NCI-H2029 (cell line): ENCODE data around the gene PRDX2.
"Not testable (repeated sequence)": the region's sequence is repeated elsewhere in the genome, so short reads cannot be mapped to it uniquely, and the experiment has no call there.

Experiments
- DNase-seq: peaks from one replicate; lab custom pipeline; 2025; lab: John Stamatoyannopoulos, UW

Gene PRDX2

DNA sequence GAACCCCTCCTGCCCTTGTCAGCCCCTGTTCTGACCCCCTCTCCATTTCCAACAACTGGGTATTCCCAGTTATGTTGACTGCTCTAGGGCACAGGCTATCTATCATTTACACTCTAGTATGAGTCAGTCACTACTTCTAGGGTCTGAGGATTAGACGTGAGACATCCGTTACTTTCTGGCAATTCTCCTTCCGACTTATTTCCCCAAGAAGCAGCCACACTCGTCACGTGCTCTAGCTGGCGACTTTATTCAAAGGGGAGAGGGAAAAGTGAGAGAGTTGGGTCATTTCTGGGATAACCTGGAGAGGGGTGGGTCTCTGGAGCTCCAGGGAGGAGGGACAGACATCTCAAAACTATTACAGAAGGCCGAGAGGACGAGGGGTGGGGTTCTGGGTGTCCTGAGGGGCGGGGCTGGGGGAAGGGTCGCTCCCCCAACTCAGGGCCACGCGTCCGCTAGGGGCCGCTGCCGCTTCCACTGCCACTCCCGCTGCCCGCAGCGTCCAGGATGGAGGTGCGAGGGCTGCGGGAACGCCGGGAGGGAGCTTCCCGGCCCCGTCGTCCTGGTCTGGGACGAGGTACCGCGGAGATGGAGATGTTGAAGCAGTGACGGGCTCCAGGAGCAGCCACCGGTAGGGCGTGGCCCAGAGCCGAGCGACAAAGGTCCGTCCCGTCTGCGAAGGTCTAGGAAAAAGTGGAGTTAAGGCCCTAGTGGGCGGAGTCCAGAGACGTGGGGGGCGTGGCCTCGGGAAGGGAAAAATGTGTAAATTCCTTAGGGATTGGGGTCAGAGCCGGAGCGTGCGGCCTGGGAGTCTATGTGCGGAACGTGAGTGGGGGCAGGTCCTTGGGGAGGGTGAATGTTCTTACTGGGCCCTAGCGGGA lies 23.9 kb upstream of the PRDX2 start:
- DNase-seq, result no peak

DNA sequence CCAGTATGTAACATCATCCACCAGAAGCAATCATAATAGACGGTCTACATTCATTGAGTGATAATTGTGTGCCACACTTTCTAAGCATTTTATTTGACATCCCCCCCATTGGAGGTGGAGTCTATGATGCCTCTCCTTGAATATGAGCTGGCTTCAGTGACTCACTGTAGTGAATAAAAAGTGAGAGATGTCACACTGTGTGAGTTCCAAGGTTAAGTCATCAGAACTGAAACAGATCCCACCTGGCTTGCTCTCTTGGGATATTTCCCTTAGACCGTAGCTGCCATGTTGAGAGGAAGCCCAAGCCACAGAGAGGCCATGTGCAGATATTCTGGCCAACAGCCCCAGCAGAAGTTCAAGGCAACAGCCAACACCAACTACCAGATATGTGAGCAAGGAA lies 20.2 kb upstream of the PRDX2 start:
- no peak for DNase-seq

DNA sequence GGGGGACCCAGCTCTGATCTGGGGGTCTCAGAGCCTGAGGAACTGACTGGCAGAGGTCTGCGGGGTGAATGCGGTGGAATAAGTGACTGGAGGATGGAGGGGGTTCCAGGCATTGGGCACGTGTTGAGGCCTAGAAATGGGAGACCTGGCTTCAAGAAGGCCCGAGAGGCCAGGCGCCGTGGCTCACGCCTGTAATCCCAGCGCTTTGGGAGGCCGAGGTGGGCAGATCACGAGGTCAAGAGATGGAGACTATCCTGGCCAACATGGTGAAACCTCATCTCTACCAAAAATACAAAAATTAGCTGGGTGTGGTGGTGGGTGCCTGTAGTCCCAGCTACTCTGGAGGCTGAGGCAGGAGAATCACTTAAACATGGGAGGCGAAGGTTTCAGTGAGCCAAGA lies 16.2 kb upstream of the PRDX2 start:
- DNase-seq, result not testable (repeated sequence)

DNA sequence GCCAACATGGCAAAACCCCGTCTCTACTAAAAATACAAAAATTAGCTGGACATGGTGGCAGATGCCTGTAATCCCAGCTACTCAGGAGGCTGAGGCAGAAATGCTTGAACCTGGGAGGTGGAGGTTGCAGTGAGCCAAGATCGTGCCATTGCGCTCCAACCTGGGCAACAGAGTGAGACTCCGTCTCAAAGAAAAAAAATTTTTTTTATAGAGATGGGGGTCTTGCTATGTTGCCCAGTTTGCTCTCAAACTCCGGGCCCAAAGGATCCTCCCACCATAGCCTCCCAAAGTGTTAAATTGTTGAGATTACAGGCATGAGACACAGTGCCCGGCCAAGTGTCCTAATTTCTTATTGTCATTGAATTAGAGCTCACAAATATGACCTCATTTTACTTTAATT lies 15.6 kb upstream of the PRDX2 start:
- DNase-seq, result not testable (repeated sequence)

DNA sequence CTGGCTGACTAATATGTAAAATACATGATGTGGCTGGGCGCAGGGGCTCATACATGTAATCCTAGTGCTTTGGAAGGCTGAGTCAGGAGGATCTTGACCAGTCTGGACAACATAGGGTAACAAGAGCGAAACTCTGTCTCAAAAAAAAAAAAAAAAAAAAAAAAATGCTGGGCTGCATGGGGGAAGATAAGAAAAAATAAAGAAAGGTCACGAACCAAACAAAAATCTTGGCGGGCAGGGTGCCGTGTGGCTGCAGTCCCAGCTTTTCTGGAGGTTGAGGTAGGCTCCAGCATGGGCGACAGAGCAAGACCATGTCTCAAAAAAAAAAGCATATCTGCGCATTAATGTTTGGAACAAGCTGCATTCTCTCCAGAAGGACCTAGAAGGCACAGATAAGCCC lies 13.5 kb upstream of the PRDX2 start:
- DNase-seq, result no peak

DNA sequence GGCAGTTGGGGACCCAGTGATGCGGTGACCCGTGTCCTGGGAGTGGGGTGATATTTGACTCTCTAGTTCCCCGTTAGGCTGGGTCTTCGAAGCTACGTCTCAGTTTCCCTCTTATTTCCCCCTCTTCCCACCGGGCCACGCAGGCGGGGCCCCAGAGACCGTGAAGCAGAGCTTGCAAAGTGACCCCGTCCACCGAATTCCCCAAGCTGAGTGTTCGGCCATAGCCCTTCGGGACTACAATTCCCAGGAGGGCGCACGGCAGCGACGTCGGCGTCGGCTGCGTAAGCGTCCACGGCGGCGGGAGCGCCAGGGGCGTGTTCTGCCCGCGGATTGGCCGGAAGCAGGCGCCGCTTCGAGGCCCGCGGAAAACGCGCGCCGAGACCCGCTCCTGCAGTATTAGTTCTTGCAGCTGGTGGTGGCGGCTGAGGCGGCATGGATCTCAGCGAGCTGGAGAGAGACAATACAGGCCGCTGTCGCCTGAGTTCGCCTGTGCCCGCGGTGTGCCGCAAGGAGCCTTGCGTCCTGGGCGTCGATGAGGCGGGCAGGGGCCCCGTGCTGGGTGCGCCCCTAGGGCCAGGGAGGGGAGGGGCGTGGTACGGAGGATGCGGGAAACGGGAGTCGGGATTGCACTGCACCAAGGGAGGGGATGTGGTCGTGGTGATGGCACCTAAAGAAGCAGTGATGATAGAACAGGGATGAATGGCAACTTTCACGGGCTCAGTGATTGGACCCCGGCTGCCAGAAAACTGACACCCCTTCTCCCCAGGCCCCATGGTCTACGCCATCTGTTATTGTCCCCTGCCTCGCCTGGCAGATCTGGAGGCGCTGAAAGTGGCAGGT lies 4.9 kb upstream of the PRDX2 start, which contains the start of gene RNASEH2A:
Gene RNASEH2A (plus strand): TSS at position 343 of the 840 bp plus-strand sequence. CDS start 90 bp downstream, at position 433.
- DNase-seq, result peak; percentile 82

DNA sequence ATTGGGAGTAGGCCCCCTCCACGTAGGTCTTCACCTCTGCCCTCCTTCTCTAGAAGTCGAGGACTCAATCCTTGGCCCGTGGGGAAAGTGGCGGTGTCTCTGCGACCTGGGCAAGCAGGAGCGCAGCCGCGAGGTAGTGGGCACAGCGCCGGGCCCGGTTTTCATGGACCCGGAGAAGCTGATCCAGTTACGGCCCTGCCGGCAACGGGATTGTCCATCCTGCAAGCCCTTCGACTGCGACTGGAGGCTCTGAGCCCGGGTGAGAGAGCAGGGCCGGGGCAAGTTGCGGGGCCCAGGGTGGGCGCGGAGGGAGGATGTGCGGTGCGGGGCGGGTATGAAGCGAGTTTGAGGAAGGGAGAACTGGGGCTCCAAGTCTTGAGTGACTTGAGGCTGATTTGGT lies 2.5 kb upstream of the PRDX2 start:
- no peak for DNase-seq

DNA sequence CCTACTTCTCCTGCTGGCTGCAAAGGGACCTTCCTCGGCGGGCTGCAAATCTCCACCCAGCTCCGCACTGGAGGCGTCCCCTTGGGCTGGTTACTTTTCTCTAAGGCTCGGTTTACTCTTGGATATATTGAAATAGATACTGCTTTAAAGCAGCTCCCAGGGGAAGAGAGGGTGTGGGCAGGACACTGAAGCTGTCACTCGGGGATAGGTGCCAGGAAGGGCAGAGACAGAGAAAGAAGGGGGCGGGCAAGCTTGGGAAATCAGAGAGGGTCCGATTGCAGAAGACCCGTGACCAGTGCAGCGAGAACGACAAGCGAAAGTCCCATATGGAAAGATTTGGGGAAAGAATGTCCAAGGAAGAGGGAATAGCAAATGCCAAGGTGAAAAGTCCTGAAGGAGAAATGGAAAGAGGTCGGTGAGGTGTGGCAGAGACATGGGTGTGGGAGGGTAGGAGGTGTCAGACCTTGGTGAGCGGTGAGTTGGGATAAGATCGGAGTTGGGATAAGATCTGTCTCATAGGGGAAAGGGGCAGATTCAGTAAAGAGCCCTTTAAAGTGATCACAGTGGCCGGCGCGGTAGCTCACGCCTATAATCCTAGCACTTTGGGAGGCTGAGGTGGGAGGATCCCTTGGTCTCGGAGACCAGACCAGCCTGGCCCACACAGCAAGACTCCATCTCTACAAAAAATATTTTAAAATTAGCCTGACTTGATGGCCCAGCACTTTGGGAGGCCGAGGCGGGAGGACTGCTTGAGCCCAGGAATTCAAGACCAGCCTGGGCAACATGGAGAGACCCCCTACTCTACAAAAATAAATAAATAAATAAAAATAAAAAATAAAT lies 887 bp upstream of the PRDX2 start:
- no peak for DNase-seq

DNA sequence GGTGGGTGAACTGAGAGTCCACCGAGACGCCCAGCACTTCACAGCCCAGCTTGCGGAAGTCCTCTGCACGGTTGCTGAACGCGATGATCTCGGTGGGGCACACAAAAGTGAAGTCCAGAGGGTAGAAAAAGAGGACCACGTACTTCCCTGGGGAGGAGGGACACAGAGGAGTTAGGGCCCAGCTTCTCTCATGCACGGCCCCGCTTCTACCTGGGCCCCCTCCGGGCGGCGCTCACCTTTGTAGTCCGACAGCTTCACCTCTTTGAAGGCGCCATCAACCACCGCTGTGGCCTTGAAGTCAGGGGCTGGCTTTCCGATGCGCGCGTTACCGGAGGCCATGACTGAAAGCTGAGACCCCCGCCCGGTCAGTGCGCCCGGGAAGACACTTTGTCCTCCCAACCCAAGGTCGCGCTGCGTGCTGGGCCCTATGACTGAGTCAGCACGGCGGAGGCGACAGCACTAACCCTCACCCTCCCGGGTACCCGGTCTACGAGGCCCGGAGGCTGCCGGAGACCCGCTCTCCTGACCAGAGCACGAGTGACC lies 606 bp downstream of the PRDX2 start:
- DNase-seq, result no peak

DNA sequence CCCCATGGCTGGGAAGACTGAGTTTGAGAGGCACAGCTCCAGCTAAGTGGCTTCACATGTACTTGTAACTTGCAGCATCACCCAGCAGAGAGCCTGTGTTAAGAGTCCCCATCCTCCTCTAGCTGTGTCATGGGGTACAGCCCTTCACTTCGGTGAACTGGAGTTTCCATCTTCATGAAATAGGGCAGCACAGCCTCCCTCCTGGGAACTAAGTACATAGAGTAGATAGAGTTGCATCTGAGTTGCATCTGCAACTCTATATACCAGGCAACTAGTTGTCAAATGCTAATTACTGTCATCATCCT lies 1.2 kb downstream of the PRDX2 start:
- DNase-seq, result no peak

DNA sequence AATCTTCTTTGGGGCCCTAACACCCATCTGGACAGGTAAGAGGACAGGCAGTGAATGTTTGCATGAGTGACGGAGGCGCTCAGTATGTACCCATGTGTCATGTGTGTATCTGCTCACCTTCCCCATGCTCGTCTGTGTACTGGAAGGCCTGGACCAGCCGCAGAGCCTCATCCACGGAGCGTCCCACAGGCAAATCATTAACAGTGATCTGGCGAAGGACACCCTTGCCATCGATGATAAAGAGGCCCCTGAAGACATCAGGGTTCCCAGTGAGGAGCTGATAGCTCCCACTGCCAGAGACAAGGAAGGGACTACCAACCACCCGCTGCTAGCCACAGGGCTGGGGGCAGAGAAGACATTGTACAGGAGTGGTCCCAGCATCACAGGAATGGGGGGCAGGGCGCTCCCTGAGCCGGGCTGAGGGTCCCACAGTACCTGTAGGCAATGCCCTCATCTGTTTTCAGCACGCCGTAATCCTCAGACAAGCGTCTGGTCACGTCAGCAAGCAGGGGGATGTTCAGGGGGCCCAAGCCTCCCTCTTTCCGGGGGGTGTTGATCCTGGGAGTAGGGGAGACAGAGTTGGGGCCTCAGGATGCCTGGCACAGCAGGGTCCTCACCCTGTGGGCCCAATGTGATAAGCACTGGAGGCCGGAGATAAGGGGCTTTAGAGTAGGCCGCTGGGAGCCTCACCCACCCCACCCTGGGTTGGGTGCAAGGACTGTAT lies 1.7 kb downstream of the PRDX2 start:
- no peak for DNase-seq

DNA sequence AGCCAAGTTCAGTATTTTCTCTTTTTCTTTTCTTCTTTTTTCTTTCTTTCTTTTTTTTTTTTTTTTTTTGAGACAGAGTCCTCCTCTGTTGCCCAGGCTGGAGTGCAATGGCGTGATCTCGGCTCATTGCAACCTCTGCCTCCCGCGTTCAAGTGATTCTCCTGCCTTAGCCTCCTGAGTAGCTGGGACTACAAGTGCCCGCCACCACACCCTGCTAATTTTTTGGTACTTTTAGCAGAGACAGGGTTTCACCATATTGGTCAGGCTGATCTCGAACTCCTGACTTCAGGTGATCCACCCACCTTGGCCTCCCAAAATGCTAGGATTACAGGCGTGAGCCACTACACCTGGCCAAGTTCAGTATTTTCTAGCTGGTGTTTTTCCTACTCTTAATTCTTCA lies 4.0 kb downstream of the PRDX2 start:
- DNase-seq, result not testable (repeated sequence)

DNA sequence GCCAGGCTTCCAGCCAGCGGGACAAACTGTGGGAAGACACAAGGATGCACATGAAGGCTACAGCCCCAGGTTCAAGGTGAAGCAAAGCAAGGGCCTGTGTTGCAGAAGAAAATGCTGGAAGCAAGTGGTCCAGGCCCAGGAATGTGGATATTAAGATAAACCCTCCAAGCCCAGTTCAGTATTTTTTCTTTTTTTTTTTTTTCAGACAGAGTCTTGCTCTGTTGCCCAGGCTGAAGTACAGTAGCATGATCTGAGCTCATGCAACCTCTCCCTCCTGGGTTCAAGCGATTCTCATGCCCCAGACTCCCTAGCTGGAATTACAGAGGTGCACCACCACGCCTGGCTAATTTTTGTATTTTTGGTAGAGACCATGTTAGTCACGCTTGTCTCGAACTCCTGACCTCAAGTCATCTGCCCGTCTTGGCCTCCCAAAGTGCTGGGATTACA lies 4.4 kb downstream of the PRDX2 start:
- no peak for DNase-seq

DNA sequence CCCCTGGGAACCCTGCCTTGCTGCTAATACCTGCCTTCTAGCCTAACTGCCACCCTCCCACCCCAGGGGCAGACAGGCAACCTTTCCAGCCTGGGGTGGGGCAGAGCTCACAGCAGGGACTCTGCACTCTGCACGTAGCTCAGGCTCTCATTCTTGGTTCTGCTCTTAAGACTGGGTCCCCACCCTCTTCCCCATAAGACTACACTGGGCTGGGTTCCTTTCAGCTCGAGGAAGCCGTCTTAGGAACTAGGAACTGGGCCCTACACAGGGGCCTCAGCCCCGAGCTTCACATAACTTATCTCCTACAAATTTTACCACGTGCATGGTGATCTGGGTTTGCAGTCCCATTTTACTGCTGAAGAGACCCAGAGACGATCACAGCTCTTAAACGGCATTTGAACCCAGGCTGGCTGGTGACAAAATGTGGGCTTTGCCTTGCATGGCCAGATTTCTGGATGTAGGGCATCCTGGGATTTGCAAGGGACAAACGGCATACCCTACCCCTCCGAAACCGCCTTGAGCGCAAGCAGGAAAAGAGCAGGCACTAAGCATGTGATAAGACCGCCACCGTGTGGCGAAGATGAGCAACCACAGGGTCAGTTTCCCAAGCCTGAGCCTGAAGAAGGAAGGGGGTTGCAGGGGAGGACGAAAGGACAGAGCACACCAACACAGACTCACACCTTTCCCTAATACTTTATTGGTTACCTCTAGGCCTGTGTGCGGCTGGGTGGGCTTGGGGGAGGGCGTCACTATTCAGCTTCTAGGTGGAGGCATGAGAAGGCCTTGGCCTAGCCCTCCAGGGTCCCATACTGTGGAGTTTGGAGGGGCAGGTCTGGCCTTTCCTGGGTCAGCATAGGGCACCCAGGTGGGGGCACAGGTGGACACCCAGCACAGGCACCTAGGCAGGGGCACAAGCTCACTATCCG lies 5.2 kb downstream of the PRDX2 start:
- DNase-seq, result peak; percentile 70

DNA sequence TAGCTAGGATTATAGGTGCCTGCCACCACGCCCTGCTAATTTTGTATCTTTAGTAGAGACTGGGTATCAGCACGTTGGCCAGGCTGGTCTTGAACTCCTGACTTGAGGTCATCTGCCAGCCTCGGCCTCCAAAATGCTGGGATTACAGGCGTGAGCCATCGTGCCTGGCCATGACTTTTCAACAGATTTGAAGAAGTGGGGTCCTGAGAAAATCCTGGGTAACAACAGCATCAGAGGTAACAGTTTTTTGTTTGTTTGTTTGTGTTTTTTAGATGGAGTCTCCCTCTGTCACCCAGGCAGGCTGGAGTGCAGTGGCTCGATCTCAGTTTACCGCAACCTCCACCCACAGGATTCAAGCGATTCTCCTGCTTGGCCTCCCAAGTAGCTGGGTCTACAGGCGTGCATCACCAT lies 6.6 kb downstream of the PRDX2 start:
- no peak for DNase-seq

DNA sequence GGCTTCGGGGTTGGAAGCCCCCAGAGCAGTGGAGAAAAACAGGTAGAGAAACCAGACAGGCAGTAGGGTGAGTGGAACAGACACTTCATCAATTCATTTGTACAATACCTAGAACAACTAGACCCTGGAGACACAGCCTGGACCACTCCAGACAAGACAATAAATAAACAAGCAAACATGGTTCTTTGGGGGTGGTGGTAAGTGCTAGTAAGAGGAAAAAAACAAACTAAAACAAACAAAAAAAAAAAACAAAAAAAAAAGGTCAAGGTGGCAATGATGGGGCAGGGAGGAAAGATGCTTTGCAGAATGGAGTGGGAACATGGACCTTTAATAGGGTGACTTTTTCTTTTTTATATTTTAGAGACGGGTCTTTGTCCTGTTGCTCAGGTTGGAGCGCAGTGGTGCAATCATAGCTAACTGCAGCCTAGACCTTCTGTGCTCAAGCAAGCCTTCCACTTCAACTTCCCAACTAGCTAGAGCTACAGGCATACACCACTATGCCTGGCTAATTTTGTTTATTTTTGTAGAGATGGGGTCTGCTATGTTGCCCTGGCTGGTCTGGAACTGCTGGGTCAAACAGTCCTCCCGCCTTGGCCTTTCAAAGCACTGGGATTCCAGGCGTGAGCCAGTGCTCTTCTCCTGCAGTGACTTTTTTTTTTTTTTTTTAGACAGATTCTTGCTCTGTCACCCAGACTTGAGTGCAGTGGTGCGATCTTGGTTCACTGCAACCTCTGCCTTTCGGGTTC lies 7.2 kb downstream of the PRDX2 start:
- no peak for DNase-seq

DNA sequence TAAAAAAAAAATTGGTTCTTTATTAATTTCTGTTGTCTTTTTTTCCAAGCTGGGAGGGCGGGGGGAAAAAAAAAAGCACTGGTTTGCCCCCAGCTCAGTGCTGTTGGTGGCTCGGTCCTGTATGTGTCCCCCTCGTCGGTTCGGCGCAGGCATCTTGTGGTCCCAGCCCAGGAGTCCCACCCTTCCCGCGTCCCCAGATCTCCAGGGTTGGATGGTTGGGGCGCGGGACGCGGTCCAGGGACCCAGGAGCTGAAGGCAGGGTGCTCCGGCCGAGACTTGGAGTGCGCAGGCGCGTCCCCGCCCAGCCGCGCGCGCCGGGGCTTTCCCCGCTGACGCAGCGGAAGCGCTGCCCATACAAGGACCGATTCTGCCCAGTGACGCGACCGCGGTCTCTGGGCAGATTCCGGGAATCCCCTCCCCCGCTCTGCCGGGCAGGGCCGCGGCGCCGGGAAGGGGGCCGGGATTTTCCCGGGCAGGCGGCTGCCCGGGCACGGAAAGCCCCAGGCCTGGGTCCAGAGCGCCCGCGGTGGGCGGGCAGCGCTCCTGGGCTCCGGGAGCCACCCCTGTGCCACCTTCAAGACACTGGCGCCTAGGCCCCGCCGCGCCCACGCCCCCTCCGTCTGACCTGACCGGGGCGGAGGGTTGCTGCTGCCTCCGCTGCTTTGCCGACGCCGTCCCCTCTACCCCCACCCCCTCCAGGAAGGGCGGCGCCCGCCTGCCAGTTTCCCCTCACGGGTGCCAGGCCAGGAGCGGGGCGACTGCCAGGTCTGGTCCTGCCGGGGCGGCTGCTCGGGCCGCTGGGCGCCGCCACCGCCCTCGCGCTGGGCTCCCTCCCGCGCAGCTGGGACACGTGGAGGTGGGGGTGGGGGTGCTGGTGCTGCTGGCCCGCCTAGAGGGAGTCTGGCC lies 8.1 kb downstream of the PRDX2 start:
- peak; percentile 87 for DNase-seq

DNA sequence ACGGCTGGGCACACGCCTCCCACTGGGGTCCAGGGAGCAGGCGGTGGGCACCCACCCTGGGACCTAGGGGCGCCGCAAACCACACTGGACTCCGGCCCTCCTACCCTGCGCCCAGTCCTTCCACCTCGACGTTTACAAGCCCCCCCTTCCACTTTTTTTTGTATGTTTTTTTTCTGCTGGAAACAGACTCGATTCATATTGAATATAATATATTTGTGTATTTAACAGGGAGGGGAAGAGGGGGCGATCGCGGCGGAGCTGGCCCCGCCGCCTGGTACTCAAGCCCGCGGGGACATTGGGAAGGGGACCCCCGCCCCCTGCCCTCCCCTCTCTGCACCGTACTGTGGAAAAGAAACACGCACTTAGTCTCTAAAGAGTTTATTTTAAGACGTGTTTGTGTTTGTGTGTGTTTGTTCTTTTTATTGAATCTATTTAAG lies 8.7 kb downstream of the PRDX2 start:
- DNase-seq, result no peak
